ENCODE results near the gene CPLX4. TPM values are rescaled to one million over a fixed set of nuclear protein-coding genes. Genes with fewer than 3 reads are reported as not detected.

CPLX4 gene
- total and polyA plus RNA-seq, 2 donors (not counting 3 experiments of a cell fraction or from before 2014, with no cell fraction given) = not detected

- ChIA-PET POLR2A (no interaction called here), CTCF (interaction anchor here (2.0 kb wide), 1 partner anchor 17 kb away, joined by 7 read pairs; no protein-coding TSS in a partner anchor)
- Histone ChIP-seq H3K4me1 (ENCODE audit: control insufficient read depth, extremely low read depth, insufficient read depth, low read length) (no peaks in the 10 kb centered on the region), H3K9me3 (replicated peaks; ENCODE audit: control insufficient read depth, insufficient read depth, low read length) (no peaks in the 10 kb centered on the region), H3K79me2 (ENCODE audit: control insufficient read depth, insufficient read depth, low read length) (no peaks in the 10 kb centered on the region), H2AFZ (ENCODE audit: low read depth, low read length) (no peak overlapping the region), H3K4me2 (ENCODE audit: insufficient read depth, low read length) (no peak overlapping the region), H3K27ac (ENCODE audit: insufficient read depth, low read depth, low read length) (no peak overlapping the region), H3K9me1 (replicated peaks; ENCODE audit: control insufficient read depth, extremely low read depth, insufficient read depth, low read length) (no peaks in the 10 kb centered on the region), H3K27me3 (ENCODE audit: control insufficient read depth in 2 of 2, insufficient read depth in 2 of 2, low read length in 2 of 2) (no peaks in the 10 kb centered on the region), H3K9ac (replicated peaks; ENCODE audit: extremely low read depth, insufficient read depth, low read length) (no peak overlapping the region), H3K36me3 (ENCODE audit: control insufficient read depth in 2 of 2, extremely low read depth in 1 of 2, insufficient read depth in 2 of 2, low read length in 2 of 2) (peaks cover 4 to 11% of the 10 kb centered on the region in 2 experiments), H3K4me3 (replicated peaks in 1 of 3; ENCODE audit: insufficient read depth in 1 of 3, low read depth in 1 of 3, low read length in 3 of 3) (no peak overlapping the region), H4K20me1 (replicated peaks; ENCODE audit: control insufficient read depth, extremely low read depth, insufficient read depth, low read length) (no peaks in the 10 kb centered on the region)
- TF ChIP-seq JUN (IDR thresholded peaks at IDR 0.05; ENCODE audit: borderline replicate concordance, insufficient read depth, insufficient read length, low read depth) = no peak
- no peak for TF ChIP-seq CTCF (IDR thresholded peaks at IDR 0.05; ENCODE audit: extremely low read depth in 1 of 2, insufficient read depth in 1 of 2, low read depth in 1 of 2, low read length in 2 of 2)
- TF ChIP-seq POLR2A (IDR thresholded peaks at IDR 0.05; ENCODE audit: low read depth, low read length) = no peak
- TF ChIP-seq MYC (IDR thresholded peaks at IDR 0.05; ENCODE audit: low read depth, low read length) = no peak
- TF ChIP-seq FOS (IDR thresholded peaks at IDR 0.05; ENCODE audit: borderline replicate concordance, insufficient read depth, low read length) = no peak
- no peak for TF ChIP-seq POLR2AphosphoS5 (IDR thresholded peaks at IDR 0.05; ENCODE audit: insufficient read depth, low read depth, low read length)
- no peak for TF ChIP-seq EZH2 (IDR thresholded peaks at IDR 0.05; ENCODE audit: borderline replicate concordance, low read depth, low read length, severe bottlenecking)
- no peak for TF ChIP-seq GATA2 (IDR thresholded peaks at IDR 0.05; ENCODE audit: insufficient read depth, insufficient read length, low read depth, low read length)
- TF ChIP-seq MAX (IDR thresholded peaks at IDR 0.05; ENCODE audit: insufficient read depth, insufficient read length) = no peak
- dilution Hi-C loops (cut with MboI; ENCODE audit: extremely low pct_ligation_motif_present, low sequenced_read_pairs) = no loop called here
- BruUV-seq (replicated peaks) = no TSS peak
- DNase-seq (ENCODE audit: low read depth, low spot score) = no peak
- intact Hi-C loops (cut with micrococcal nuclease) = no loop called here
- no peak for FAIRE-seq
Observed at GRCh38 chr18:59324623-59324971, 6.1 kb upstream of the CPLX4 start.
